HG03342 (cell line): ENCODE data around the gene HSD3B2.

Experiments used
- ATAC-seq: cut with Tn5 transposase; IDR thresholded peaks from one replicate; pipeline ENCODE4 v1.9.1; 2021; ENCODE audit warnings: mild to moderate bottlenecking, moderate library complexity; ENCODE audit not compliant: unreplicated experiment

Gene HSD3B2

DNA sequence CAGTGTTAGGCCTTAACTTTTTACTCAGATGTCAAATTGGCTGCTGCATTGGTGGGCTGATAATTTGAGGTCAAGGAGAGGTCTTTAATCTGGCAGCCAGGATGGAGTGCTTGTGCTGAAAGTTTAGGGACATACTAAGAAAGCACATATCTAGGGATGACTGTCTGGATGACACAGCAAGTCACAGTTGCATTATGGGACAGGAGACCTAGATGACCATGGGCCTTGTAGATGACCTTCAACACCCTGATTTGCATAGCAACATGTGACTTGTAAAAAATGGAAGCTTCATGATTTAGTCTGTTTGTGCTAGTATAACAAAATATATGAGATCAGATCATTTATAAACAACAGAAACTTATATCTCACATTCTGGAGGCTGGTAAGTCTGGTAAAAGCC, 18.0 kb upstream of the HSD3B2 start:
- ATAC-seq, result no peak

DNA sequence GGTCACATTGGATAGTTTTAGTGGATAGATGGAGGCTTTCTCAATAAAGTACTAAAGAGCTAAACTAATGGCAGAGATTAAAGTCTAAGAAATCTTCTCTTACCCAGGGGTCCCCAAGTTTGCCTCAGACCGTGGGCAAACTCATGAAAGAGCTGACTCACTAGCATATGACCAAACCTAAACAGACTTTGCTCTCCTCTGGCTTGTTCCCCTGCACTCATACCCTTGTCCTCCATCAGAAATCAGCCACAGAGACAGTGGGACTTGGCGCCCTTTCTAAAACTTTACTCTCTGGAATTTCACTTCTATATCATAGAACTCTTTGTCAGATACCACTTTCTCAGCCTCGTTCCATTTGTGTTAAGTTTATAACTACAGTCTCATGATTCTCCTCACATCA, 17.0 kb upstream of the HSD3B2 start:
- no peak for ATAC-seq

GRCh38 chr1:119404736-119405135, 10.2 kb upstream of the HSD3B2 start:
- no peak for ATAC-seq

GRCh38 chr1:119409731-119410130, 5.2 kb upstream of the HSD3B2 start:
- no peak for ATAC-seq

DNA sequence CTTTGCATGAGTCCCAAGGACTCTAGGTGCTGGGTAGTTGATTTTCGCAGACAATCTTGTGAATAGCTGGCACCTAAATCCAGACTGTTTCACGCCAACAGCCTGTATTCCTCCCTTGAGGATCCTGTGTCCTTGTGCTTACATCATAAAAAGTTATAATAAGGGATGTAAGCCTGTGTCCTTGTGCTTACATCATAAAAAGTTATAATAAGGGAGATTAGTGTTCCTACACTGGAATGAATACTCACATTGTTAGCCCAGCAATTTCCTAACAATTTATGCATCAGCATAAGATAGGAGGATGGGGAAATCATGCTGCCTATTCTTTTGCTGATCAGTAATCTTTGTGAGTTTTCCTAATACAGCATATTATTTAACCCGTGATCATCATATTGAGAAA, 4.0 kb upstream of the HSD3B2 start:
- ATAC-seq, result no peak

DNA sequence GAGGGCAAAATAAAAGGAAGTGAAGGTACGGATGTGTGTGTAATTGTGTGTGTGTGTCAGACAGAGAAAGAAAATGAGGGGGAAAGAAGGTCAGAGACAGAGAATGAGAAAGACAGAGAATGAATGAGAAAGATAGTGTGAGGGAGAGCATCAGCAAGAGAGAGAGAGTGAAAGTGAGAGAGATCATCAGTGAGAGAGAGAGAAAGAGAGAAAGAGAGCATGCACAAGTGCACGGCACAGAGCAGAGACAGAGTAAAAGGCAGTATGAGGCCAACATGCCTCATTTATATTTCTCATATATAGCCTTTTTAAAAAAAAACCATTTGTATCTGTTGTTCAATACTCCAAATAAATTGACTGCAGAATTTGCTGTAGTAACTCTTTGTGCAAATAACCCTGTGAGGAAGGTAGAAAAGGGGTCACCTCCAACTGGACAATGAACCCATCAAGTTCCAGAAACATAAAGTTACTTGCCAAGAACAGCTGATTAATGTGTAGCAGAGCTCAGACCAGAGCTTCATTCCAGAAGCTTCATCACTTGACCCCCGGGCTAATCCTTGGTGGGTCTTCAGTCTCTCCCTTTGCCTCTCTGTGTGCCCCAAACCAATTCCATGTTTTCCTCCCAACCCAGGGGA, 1.2 kb downstream of the HSD3B2 start:
- ATAC-seq, result no peak

DNA sequence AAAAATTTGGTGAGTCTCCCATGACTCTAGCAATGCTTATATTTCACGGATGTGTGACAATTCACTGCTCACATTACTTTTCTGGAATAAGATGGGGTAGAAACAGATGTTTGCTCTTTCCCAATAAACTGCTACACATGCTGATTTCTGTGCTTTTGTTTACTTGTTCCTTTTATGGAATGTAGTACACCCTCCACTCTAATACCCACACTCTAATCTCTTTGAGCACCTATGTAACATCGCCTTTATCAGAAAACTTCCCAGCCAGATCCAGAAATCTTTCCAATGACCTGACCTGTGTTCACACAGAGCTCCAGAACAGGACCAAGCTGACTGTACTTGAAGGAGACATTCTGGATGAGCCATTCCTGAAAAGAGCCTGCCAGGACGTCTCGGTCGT, 4.2 kb downstream of the HSD3B2 start:
- no peak for ATAC-seq

DNA sequence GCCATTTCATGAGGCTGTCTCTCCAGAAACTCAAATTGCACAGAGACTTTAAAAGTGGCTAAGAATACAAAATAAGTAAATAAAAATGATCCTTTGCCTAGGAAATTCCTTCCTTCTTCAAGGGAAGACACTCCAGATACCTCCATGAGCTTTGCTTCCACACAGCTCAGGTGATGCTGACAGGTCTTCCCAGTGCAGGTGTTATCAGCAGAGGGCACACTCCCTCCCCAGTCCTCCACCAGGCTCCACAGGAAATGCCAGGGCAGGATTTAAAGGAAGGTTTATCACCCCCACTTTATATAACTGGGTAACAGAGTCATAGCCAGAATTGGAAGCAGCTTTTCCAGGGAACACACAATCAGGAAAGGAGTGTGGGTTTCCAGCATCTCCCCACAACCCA, 5.7 kb downstream of the HSD3B2 start:
- ATAC-seq, result no peak

DNA sequence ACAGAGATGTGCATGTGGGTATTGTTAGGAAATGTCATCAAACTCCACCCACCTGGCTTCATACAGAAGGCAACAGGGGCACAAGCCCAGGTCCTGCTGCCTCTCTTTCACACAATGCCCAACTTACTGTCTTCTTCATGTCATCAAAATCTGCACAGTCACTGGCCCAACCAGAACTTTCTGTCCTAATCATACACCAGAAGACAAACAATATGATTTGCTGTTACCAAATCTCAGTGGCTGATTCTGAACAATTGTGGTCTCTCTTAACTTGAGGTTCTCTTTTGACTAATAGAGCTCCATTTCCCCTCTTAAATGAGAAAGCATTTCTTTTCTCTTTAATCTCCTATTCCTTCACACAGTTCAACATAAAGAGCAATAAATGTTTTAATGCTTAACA, 7.7 kb downstream of the HSD3B2 start:
- no peak for ATAC-seq

GRCh38 chr1:119428991-119429390, 14.0 kb downstream of the HSD3B2 start:
- no peak for ATAC-seq

DNA sequence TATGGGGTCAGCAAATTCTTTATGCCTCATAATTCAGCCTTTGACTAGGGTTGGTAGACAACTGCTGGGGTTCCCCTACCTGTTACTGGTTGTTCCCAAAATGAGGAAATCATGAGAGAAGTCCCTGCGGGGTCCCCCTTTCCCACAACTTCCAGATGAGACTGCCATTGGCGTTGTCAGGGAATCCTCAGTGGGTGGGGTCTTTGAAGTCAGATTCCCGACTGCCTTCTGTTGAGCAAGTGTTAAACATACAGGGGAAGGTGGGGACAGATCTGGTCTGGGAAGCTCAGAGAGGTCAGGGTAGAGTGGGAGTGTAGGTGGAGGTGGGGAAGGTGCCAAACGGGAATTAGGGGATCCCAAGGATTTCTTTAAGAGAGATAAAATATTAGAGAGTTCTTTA, 14.7 kb downstream of the HSD3B2 start:
- ATAC-seq, result no peak

DNA sequence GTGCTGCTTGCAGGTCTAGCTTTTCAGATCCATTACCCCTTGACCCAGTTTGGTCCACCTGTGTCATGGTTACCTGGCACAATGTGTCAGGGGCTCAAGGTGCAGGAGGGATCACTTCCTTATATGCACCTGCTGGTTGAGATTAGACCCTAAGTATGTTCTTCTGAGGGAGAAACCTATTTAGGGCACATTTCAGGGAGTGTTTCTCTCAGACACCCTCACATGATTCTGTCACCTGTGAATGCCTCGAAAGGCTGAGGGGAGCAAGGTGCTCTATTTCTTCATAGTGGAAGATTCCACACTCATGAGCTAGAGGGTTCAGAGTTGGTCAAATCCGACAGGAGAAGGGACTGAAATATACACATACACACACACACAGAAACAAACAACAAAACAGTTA, 15.5 kb downstream of the HSD3B2 start:
- ATAC-seq, result no peak

GRCh38 chr1:119431836-119432235, 16.9 kb downstream of the HSD3B2 start:
- no peak for ATAC-seq

DNA sequence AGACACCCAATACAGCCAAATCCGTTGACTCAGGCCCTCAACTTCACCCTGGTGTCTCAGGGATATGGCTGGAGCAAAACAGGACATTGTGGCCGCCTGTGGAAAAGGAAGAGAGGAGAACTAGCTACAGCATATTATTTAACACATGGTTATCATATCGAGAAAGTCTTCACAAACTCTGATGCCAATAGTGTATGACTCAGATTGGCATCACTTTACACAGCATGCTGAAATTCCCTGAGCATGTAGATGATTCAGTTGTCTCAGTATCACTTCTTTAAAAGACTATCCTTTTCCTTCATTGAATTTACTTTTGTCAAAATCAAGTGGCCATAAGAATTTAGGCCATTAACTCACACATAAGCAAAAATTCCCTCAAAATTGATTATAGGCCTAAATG, 20.1 kb downstream of the HSD3B2 start:
- no peak for ATAC-seq

DNA sequence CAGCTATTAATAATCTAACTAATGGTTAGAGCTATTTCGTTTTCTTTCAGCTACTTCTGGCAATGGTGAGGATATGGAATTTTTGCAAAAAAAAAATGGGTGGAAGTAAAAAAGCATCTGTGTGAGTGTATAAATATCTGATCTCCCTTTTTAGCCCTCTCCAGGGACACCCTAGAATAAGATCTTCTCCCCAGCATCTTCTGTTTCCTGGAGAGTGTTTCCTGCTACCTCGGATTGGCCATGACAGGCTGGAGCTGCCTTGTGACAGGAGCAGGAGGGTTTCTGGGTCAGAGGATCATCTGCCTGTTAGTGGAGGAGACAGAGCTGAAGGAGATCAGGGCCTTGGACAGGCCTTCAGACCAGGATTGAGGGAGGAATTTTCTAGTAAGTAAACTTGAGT, 23.8 kb downstream of the HSD3B2 start:
- no peak for ATAC-seq

- no peak for ATAC-seq
These were observed 25.9 kb downstream of the HSD3B2 start for GRCh38 chr1:119440721-119441307.

- ATAC-seq, result no peak
These were observed 27.8 kb downstream of the HSD3B2 start for GRCh38 chr1:119442756-119443155.

DNA sequence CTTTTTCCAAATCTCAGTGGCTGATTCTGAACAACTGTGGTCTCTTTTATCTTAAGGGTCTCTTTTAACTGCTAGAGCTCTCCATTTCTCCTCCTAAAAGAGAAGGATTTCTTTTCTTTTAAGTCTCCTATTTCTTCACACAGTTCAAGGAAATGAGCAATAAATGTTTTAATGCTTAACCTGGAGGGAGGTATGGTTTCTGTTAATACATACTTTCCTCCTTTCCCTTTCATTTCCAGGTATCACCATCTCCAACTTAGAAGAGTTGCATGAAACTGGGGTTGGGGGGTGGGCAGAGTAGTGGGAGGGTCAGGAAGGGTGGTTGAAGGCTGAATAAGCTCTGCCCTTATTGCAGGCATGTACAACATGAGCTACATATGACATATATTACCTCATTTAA, 31.4 kb downstream of the HSD3B2 start:
- no peak for ATAC-seq

DNA sequence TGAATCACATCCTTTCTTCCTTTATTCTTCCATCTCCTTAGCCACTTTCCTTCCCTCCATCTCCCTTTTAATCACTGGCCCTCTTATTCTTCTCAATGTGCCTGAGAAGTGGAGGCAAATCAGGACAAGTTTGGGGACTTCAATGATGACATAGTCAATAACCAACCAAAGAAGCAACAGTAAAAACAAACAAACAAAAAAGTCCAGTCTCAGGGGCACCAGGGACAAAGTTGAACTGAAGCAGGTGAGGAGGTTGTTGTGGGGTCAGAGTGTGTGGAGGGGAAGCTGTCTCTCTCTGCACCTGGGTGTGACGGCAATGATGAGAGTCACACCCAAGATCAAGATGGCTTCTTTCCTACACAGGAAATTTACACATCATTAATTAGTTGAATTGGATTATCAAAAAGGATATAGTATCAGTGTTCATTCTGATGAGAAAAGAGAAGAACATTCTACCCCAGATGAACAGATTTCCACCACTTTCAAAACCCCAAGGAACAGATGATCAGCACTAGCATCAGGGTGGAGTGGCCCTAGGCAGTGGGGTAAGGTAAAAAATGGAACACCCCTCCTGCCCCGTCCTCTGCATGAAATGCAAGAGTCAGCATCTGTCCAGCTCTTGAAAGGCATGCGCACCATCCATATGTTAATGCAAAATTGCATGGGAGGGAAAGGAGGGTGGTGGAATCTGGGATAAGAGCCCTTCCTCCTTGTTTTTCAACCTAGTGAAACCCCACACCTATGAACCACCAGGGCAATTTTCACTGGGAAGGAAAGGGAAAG, 32.6 kb downstream of the HSD3B2 start:
- no peak for ATAC-seq

DNA sequence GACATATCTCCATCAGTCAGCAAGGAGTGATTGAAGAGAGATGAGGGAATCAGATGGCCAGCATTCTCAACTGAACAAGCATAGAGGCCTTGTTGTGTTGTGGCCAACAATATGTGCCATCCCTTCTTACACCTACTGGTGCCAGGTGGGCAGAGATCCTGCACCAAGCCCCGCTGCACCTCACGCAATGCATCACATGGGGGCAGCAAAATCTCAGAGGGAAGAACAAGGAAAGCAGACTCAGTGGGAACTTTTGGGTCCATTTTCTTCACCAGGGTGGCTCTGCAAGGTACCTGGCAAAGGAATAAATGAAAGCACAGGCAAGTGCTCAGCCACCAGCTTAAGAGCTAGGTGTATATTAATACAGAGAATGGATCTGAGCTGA, 33.2 kb downstream of the HSD3B2 start:
- no peak for ATAC-seq

- ATAC-seq, result no peak
These were observed 35.0 kb downstream of the HSD3B2 start for GRCh38 chr1:119449971-119450370.

- no peak for ATAC-seq
These were observed 36.2 kb downstream of the HSD3B2 start for GRCh38 chr1:119451158-119451557.
